ENCODE data around the gene HBQ1.
"Not testable (repeated sequence)": the region's sequence is repeated elsewhere in the genome, so short reads cannot be mapped to it uniquely, and the experiment has no call there.

HBQ1 gene

DNA sequence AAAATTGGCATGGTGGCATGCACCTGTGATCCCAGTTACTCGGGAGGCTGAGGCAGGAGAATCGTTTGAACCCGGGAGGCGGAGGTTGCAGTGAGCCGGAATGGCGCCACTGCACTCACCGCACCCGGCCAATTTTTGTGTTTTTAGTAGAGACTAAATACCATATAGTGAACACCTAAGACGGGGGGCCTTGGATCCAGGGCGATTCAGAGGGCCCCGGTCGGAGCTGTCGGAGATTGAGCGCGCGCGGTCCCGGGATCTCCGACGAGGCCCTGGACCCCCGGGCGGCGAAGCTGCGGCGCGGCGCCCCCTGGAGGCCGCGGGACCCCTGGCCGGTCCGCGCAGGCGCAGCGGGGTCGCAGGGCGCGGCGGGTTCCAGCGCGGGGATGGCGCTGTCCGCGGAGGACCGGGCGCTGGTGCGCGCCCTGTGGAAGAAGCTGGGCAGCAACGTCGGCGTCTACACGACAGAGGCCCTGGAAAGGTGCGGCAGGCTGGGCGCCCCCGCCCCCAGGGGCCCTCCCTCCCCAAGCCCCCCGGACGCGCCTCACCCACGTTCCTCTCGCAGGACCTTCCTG, at the start of gene HBQ1:
Gene HBQ1 (plus strand): TSS at position 359 of the 575 bp plus-strand sequence. CDS start 28 bp downstream, at position 387.
- peak; percentile 80 for DNase-seq (ENCODE audit: low spot score)

GRCh38 chr16:130533-131173, 49.6 kb upstream of the HBQ1 start:
- no peak for DNase-seq (ENCODE audit: low spot score)

GRCh38 chr16:132120-132519, 48.1 kb upstream of the HBQ1 start:
- DNase-seq (ENCODE audit: low spot score): no peak

DNA sequence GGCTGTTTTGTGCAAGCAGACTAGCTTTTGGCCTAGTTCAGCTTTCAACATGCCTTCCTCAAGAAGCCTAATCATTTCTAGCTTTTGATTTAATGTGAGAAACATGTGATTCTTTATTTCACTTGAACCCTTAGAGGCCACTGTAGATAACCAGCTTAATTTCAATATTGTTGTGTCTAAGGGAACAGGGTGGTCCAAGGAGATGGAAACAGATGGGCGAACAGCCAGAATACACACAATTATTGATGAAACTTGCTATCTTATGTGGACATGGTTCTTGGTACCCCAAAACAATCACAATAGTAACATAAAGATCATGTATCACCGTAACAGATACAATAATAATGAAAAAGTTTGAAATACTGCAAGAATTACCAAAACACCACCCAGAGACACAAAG, 46.5 kb upstream of the HBQ1 start:
- DNase-seq (ENCODE audit: low spot score): no peak

- peak; percentile 82 for DNase-seq (ENCODE audit: low spot score)
Observed at GRCh38 chr16:138049-138417, 42.2 kb upstream of the HBQ1 start.

DNA sequence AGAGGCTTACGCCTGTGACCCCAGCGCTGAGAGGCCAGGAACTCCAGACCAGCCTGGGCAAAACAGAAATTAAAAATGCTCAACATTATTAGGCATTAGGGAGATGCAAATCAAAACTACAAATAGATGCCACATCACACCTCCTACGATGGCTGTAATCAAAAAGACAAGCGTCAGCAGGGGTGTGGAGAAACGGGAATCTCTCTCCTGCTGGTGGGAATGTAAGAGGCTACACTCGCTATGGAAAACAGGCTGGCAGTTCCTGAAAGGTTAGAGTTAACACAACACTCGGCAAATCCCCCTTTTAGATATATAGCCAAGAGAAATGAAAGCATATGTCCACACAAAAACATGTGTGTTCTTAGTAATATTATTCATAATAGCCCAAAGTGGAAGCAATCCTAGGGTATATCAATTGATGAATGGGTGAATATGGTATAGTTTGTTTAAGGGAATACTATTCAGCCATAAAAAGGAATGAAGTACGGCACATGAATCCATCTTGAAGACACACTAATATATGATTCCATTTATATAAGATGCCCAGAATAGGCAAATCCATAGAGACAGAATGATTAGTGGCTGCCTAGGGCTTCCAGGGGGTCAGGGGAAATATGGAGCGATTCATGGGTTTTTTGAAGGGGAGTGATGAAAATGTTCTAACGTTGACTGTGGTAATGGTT, 39.9 kb upstream of the HBQ1 start:
- DNase-seq (ENCODE audit: low spot score): no peak

GRCh38 chr16:142405-142967, 37.8 kb upstream of the HBQ1 start:
- DNase-seq (ENCODE audit: low spot score): no peak

GRCh38 chr16:143047-143446, 37.2 kb upstream of the HBQ1 start:
- DNase-seq (ENCODE audit: low spot score): no peak

GRCh38 chr16:143456-143855, 36.8 kb upstream of the HBQ1 start:
- no peak for DNase-seq (ENCODE audit: low spot score)

DNA sequence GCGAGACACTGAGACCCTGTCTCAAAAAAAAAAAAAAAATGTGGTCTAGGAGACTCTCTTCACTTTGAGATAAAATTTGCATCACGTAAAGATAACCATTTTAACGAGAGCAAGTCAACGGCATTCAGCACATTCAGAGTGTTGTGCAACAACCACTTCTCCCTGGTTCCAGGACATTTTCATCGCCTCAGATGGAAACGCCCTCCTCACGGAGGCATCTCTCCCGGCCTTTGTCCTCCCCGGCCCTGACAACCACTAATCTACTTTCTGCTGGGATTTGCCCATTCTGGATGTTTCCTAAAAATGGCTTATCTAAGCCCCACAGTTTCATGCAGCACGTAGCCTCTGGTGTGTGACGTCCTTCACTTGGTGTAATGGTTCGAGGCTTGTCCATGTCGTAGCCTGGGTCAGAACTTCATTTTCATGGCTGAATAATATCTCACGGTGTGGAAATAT, 35.4 kb upstream of the HBQ1 start:
- DNase-seq (ENCODE audit: low spot score): no peak

DNA sequence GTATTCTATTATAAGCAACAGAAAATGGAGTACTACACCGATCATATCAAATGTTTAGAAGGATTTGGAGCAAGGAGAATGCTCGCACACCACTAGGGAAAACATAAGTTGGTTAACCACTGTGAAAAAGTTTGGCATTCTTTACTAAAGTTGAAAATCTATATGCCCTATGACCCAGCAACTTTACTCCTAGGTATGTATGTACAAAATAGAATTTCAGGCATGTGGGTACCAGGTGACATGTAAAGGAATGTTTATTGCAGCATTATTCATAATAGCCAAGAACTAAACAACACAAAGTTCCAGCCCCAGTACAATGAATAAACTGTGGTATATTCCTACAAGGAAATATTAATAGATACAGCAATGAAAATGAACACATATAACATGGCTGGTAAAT, 33.6 kb upstream of the HBQ1 start:
- no peak for DNase-seq (ENCODE audit: low spot score)

- DNase-seq (ENCODE audit: low spot score): no peak
Observed at GRCh38 chr16:149024-149660, 31.1 kb upstream of the HBQ1 start.

GRCh38 chr16:152141-153128, 27.8 kb upstream of the HBQ1 start, which contains the start of gene HBZ:
Gene HBZ, plus strand, starts transcription at chr16:152644. Its CDS starts 266 bp downstream, at chr16:152910.
- DNase-seq (ENCODE audit: low spot score): no peak

GRCh38 chr16:153129-153521, 27.1 kb upstream of the HBQ1 start:
- DNase-seq (ENCODE audit: low spot score): not testable (repeated sequence)

GRCh38 chr16:153550-154216, 26.6 kb upstream of the HBQ1 start:
- DNase-seq (ENCODE audit: low spot score): not testable (repeated sequence)

DNA sequence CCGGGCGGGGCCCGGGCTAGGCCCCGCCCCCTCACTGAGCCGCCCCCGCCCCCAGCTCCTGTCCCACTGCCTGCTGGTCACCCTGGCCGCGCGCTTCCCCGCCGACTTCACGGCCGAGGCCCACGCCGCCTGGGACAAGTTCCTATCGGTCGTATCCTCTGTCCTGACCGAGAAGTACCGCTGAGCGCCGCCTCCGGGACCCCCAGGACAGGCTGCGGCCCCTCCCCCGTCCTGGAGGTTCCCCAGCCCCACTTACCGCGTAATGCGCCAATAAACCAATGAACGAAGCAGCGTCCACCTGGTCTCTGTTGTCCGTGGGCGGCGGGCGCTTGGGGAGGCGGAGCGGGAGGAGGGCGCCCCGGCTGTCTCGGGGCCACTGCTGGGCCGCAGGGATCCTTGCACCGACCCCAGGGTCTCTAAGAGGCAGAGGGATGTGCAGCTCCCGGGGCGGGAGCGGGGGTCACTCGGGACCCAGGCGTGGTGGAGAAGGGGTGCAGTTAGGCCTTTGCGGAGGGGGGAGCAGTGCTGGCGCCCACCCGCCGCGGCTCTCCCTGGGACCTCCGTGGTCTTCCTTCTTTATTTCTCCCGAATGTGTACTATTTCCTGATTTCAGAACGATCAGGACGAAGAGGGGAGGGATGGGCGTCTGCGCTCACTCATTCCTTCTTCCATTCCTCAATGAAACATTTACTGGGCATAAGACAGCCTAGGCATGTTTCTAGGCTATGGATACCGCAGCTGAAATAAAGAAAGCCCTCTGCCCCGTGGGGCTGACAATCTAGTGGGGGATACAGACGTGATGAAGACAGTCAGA, 25.8 kb upstream of the HBQ1 start:
- DNase-seq (ENCODE audit: low spot score): peak; percentile 70

GRCh38 chr16:155031-155398, 25.2 kb upstream of the HBQ1 start:
- DNase-seq (ENCODE audit: low spot score): no peak

DNA sequence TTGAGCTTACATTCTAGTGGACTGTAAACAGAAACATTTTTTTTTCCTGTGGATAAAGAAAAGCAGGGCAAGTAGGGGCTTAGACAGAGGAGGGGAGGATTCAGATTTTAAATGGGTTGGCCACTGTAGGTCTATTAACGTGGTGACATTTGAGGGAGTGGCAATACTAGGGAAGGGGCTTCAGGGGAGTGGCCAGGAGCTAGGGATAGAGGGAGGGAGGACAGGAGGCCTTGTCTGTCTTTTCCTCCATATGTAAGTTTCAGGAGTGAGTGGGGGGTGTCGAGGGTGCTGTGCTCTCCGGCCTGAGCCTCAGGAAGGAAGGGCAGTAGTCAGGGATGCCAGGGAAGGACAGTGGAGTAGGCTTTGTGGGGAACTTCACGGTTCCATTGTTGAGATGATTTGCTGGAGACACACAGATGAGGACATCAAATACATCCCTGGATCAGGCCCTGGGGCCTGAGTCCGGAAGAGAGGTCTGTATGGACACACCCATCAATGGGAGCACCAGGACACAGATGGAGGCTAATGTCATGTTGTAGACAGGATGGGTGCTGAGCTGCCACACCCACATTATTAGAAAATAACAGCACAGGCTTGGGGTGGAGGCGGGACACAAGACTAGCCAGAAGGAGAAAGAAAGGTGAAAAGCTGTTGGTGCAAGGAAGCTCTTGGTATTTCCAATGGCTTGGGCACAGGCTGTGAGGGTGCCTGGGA, 21.0 kb upstream of the HBQ1 start:
- DNase-seq (ENCODE audit: low spot score): no peak

DNA sequence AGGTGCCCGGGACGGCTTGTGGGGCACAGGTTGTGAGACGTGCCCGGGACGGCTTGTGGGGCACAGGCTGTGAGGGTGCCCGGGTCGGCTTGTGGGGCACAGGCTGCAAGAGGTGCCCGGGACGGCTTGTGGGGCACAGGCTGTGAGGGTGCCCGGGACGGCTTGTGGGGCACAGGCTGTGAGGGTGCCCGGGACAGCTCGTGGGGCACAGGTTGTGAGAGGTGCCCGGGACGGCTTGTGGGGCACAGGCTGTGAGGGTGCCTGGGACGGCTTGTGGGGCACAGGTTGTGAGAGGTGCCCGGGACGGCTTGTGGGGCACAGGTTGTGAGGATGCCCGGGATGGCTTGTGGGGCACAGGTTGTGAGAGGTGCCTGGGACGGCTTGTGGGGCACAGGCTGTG, 20.0 kb upstream of the HBQ1 start:
- DNase-seq (ENCODE audit: low spot score): not testable (repeated sequence)
